ENCODE measurements around the gene NPIPA5. TPM values are rescaled to one million over a fixed set of nuclear protein-coding genes. Genes with fewer than 3 reads are reported as not detected.
"Not testable (repeated sequence)": the region's sequence is repeated elsewhere in the genome, so short reads cannot be mapped to it uniquely, and the experiment has no call there.

The NPIPA5 gene
- total and polyA plus RNA-seq, 2 donors (not counting 1 experiment from before 2014, with no cell fraction given) = 21.0 TPM; not detected in 1

- H3K9ac ChIP-seq (ENCODE audit: low read length); intact Hi-C loops (cut with micrococcal nuclease); H2AFZ ChIP-seq (ENCODE audit: insufficient read depth, low read depth, low read length, poor library complexity, severe bottlenecking); DNase-seq; H3K36me3 ChIP-seq (replicated peaks in 1 of 2; ENCODE audit: control extremely low read depth in 1 of 2, control insufficient read depth in 1 of 2, extremely low read depth in 1 of 2, insufficient read depth in 2 of 2, low read length in 1 of 2); H3K27me3 ChIP-seq (replicated peaks in 1 of 4; ENCODE audit: control extremely low read depth in 1 of 4, control insufficient read depth in 3 of 4, insufficient read depth in 4 of 4, low read length in 3 of 4); POLR2A ChIA-PET; H3K4me3 Mint-ChIP-seq; H3K9me3 Mint-ChIP-seq (ENCODE audit: insufficient read depth); H3K4me1 Mint-ChIP-seq; ATAC-seq (ENCODE audit: low read depth); H3K9me3 ChIP-seq (ENCODE audit: control extremely low read depth in 1 of 3, control insufficient read depth in 2 of 3, insufficient read depth in 1 of 3, low read length in 2 of 3); H3K27ac ChIP-seq (ENCODE audit: low read length in 2 of 2); H3K4me3 ChIP-seq (ENCODE audit: control extremely low read depth in 1 of 5, extremely low read depth in 1 of 5, insufficient read depth in 1 of 5, low read depth in 2 of 5, low read length in 4 of 5); H3K79me2 ChIP-seq (ENCODE audit: control insufficient read depth, insufficient read depth, low read length); CTCF ChIA-PET; H3K27me3 Mint-ChIP-seq; H3K27ac Mint-ChIP-seq; H3K4me2 ChIP-seq (replicated peaks; ENCODE audit: low read depth, low read length, poor library complexity, severe bottlenecking); H3K4me1 ChIP-seq (ENCODE audit: control insufficient read depth in 2 of 2, insufficient read depth in 2 of 2, low read length in 2 of 2); H4K20me1 ChIP-seq (ENCODE audit: control insufficient read depth, insufficient read depth, low read length, poor library complexity, severe bottlenecking): not testable (repeated sequence)
- 40% methylated on average over 1 of the region's 7 CpGs for WGBS (ENCODE audit: insufficient coverage)
Observed at GRCh38 chr16:15337974-15338605, 40.0 kb downstream of the NPIPA5 start.

GRCh38 chr16:15335609-15336008, 42.5 kb downstream of the NPIPA5 start:
- H3K4me2 ChIP-seq (replicated peaks; ENCODE audit: low read depth, low read length, poor library complexity, severe bottlenecking); H3K27me3 ChIP-seq (replicated peaks in 1 of 4; ENCODE audit: control extremely low read depth in 1 of 4, control insufficient read depth in 3 of 4, insufficient read depth in 4 of 4, low read length in 3 of 4); H3K79me2 ChIP-seq (ENCODE audit: control insufficient read depth, insufficient read depth, low read length); H3K9me3 ChIP-seq (ENCODE audit: control extremely low read depth in 1 of 3, control insufficient read depth in 2 of 3, insufficient read depth in 1 of 3, low read length in 2 of 3); H3K4me1 ChIP-seq (ENCODE audit: control insufficient read depth in 2 of 2, insufficient read depth in 2 of 2, low read length in 2 of 2); DNase-seq; H4K20me1 ChIP-seq (ENCODE audit: control insufficient read depth, insufficient read depth, low read length, poor library complexity, severe bottlenecking); H3K4me1 Mint-ChIP-seq; H3K4me3 ChIP-seq (ENCODE audit: control extremely low read depth in 1 of 5, extremely low read depth in 1 of 5, insufficient read depth in 1 of 5, low read depth in 2 of 5, low read length in 4 of 5); H3K27ac ChIP-seq (ENCODE audit: low read length in 2 of 2); H3K27me3 Mint-ChIP-seq; H3K36me3 ChIP-seq (replicated peaks in 1 of 2; ENCODE audit: control extremely low read depth in 1 of 2, control insufficient read depth in 1 of 2, extremely low read depth in 1 of 2, insufficient read depth in 2 of 2, low read length in 1 of 2); H3K9ac ChIP-seq (ENCODE audit: low read length); ATAC-seq (ENCODE audit: low read depth); H3K27ac Mint-ChIP-seq; H3K4me3 Mint-ChIP-seq; H2AFZ ChIP-seq (ENCODE audit: insufficient read depth, low read depth, low read length, poor library complexity, severe bottlenecking); intact Hi-C loops (cut with micrococcal nuclease); H3K9me3 Mint-ChIP-seq (ENCODE audit: insufficient read depth); CTCF ChIA-PET; POLR2A ChIA-PET: not testable (repeated sequence)
- WGBS (ENCODE audit: insufficient coverage) = no CpG with 5 or more reads among the region's 2 CpGs

- H3K27ac Mint-ChIP-seq; H2AFZ ChIP-seq (ENCODE audit: insufficient read depth, low read depth, low read length, poor library complexity, severe bottlenecking); intact Hi-C loops (cut with micrococcal nuclease); H3K27ac ChIP-seq (ENCODE audit: low read length in 2 of 2); H3K9ac ChIP-seq (ENCODE audit: low read length); H3K79me2 ChIP-seq (ENCODE audit: control insufficient read depth, insufficient read depth, low read length); H3K4me2 ChIP-seq (replicated peaks; ENCODE audit: low read depth, low read length, poor library complexity, severe bottlenecking); H3K4me1 ChIP-seq (ENCODE audit: control insufficient read depth in 2 of 2, insufficient read depth in 2 of 2, low read length in 2 of 2); H3K9me3 ChIP-seq (ENCODE audit: control extremely low read depth in 1 of 3, control insufficient read depth in 2 of 3, insufficient read depth in 1 of 3, low read length in 2 of 3); H3K27me3 ChIP-seq (replicated peaks in 1 of 4; ENCODE audit: control extremely low read depth in 1 of 4, control insufficient read depth in 3 of 4, insufficient read depth in 4 of 4, low read length in 3 of 4); CTCF ChIA-PET; H4K20me1 ChIP-seq (ENCODE audit: control insufficient read depth, insufficient read depth, low read length, poor library complexity, severe bottlenecking); H3K4me3 ChIP-seq (ENCODE audit: control extremely low read depth in 1 of 5, extremely low read depth in 1 of 5, insufficient read depth in 1 of 5, low read depth in 2 of 5, low read length in 4 of 5); H3K36me3 ChIP-seq (replicated peaks in 1 of 2; ENCODE audit: control extremely low read depth in 1 of 2, control insufficient read depth in 1 of 2, extremely low read depth in 1 of 2, insufficient read depth in 2 of 2, low read length in 1 of 2); H3K4me3 Mint-ChIP-seq; H3K4me1 Mint-ChIP-seq; POLR2A ChIA-PET; ATAC-seq (ENCODE audit: low read depth); DNase-seq; H3K9me3 Mint-ChIP-seq (ENCODE audit: insufficient read depth); H3K27me3 Mint-ChIP-seq: not testable (repeated sequence)
- WGBS (ENCODE audit: insufficient coverage) = no CpG with 5 or more reads among the region's 5 CpGs
Observed at GRCh38 chr16:15333969-15334368, 44.1 kb downstream of the NPIPA5 start.

GRCh38 chr16:15330978-15331377, 47.1 kb downstream of the NPIPA5 start:
- H3K27me3 ChIP-seq (replicated peaks in 1 of 4; ENCODE audit: control extremely low read depth in 1 of 4, control insufficient read depth in 3 of 4, insufficient read depth in 4 of 4, low read length in 3 of 4); ATAC-seq (ENCODE audit: low read depth); H3K9ac ChIP-seq (ENCODE audit: low read length); H3K4me1 ChIP-seq (ENCODE audit: control insufficient read depth in 2 of 2, insufficient read depth in 2 of 2, low read length in 2 of 2); POLR2A ChIA-PET; H3K9me3 Mint-ChIP-seq (ENCODE audit: insufficient read depth); H3K27ac ChIP-seq (ENCODE audit: low read length in 2 of 2); H3K36me3 ChIP-seq (replicated peaks in 1 of 2; ENCODE audit: control extremely low read depth in 1 of 2, control insufficient read depth in 1 of 2, extremely low read depth in 1 of 2, insufficient read depth in 2 of 2, low read length in 1 of 2); H3K9me3 ChIP-seq (ENCODE audit: control extremely low read depth in 1 of 3, control insufficient read depth in 2 of 3, insufficient read depth in 1 of 3, low read length in 2 of 3); H3K27me3 Mint-ChIP-seq; H3K4me3 Mint-ChIP-seq; H3K79me2 ChIP-seq (ENCODE audit: control insufficient read depth, insufficient read depth, low read length); DNase-seq; H3K4me3 ChIP-seq (ENCODE audit: control extremely low read depth in 1 of 5, extremely low read depth in 1 of 5, insufficient read depth in 1 of 5, low read depth in 2 of 5, low read length in 4 of 5); H4K20me1 ChIP-seq (ENCODE audit: control insufficient read depth, insufficient read depth, low read length, poor library complexity, severe bottlenecking); H3K4me1 Mint-ChIP-seq; H2AFZ ChIP-seq (ENCODE audit: insufficient read depth, low read depth, low read length, poor library complexity, severe bottlenecking); intact Hi-C loops (cut with micrococcal nuclease); H3K27ac Mint-ChIP-seq; CTCF ChIA-PET; H3K4me2 ChIP-seq (replicated peaks; ENCODE audit: low read depth, low read length, poor library complexity, severe bottlenecking): not testable (repeated sequence)
- WGBS (ENCODE audit: insufficient coverage) = no CpG with 5 or more reads among the region's 2 CpGs

Measured in B cell (primary cell).